Keratinocyte (primary cell): ENCODE measurements around the gene CTU1. TPM values are rescaled to one million over a fixed set of nuclear protein-coding genes. Genes with fewer than 3 reads are reported as not detected.

ENCODE experiments used
- DNase-seq: peaks from one replicate; pipeline ENCODE4 v3.0.0-alpha.2; 2011; ENCODE audit warnings: low read depth, missing footprints, low spot score
- FAIRE-seq: peaks from 2 replicates; lab custom pipeline; 2011; peaks lifted over from hg19 to GRCh38; lab: Jason Lieb, UNC
- H2AFZ ChIP-seq: 2 replicates; pipeline ENCODE4 v1.6.0; 2012; ENCODE audit warnings: low read length, control low read depth, inconsistent platforms; ENCODE audit not compliant: control insufficient read depth
- H3K27ac ChIP-seq: 2 replicates; pipeline ENCODE4 v1.5.1; 2011; ENCODE audit warnings: low read length; ENCODE audit not compliant: control insufficient read depth, insufficient read depth
- H3K27me3 ChIP-seq: 3 replicates; pipeline ENCODE4 v1.6.0; 2011; ENCODE audit warnings: low read length; ENCODE audit not compliant: control insufficient read depth, insufficient read depth; ENCODE audit errors: extremely low read depth
- H3K36me3 ChIP-seq, 2 experiments: 2 replicates in 1 of 2; 3 replicates in 1 of 2; pipeline ENCODE4 v1.5.1; 2011; ENCODE audit warnings: low read length in 2 of 2, mild to moderate bottlenecking in 1 of 2; ENCODE audit not compliant: control insufficient read depth in 2 of 2, insufficient read depth in 2 of 2; ENCODE audit errors: extremely low read depth in 1 of 2
- H3K4me1 ChIP-seq: 3 replicates; pipeline ENCODE4 v1.5.1; 2011; ENCODE audit warnings: low read length; ENCODE audit not compliant: control insufficient read depth, insufficient read depth; ENCODE audit errors: extremely low read depth
- H3K4me2 ChIP-seq: 3 replicates; pipeline ENCODE4 v1.6.0; 2011; ENCODE audit warnings: low read depth, low read length; ENCODE audit not compliant: control insufficient read depth, insufficient read depth; ENCODE audit errors: extremely low read depth
- H3K4me3 ChIP-seq, 3 experiments: fragments of 200-600 bp in 1 of 3; sonication (generic) in 1 of 3; 2 replicates in 2 of 3; 3 replicates in 1 of 3; pipeline ENCODE4 v1.5.1; 2011 to 2016; ENCODE audit warnings: low read length in 3 of 3, mild to moderate bottlenecking in 3 of 3, control low read depth in 2 of 3, inconsistent platforms in 1 of 3, low read depth in 1 of 3, mixed read lengths in 1 of 3, mixed run types in 1 of 3, moderate library complexity in 1 of 3; ENCODE audit not compliant: control insufficient read depth in 2 of 3, insufficient read depth in 2 of 3; ENCODE audit errors: extremely low read depth in 1 of 3
- H3K79me2 ChIP-seq: 2 replicates; pipeline ENCODE4 v1.6.0; 2012; ENCODE audit warnings: low read length; ENCODE audit not compliant: control insufficient read depth, insufficient read depth
- H3K9ac ChIP-seq: 3 replicates; pipeline ENCODE4 v1.6.0; 2011; ENCODE audit warnings: low read length; ENCODE audit not compliant: control insufficient read depth, insufficient read depth; ENCODE audit errors: extremely low read depth
- H3K9me1 ChIP-seq: 3 replicates; pipeline ENCODE4 v1.6.0; 2011; ENCODE audit warnings: low read length; ENCODE audit not compliant: control insufficient read depth, insufficient read depth; ENCODE audit errors: extremely low read depth
- H3K9me3 ChIP-seq: 2 replicates; pipeline ENCODE4 v1.5.1; 2012; ENCODE audit warnings: low read depth, low read length; ENCODE audit not compliant: control insufficient read depth
- H4K20me1 ChIP-seq: 3 replicates; pipeline ENCODE4 v1.6.0; 2011; ENCODE audit warnings: low read length; ENCODE audit not compliant: control insufficient read depth, insufficient read depth; ENCODE audit errors: extremely low read depth
- EZH2 ChIP-seq: IDR thresholded peaks from one replicate; pipeline ENCODE4 v1.6.1; 2012; ENCODE audit warnings: inconsistent platforms, mild to moderate bottlenecking, low read length, moderate library complexity
- dilution Hi-C: fragments of 300-500 bp; cut with MboI; formaldehyde crosslinking; loops from one replicate; pipeline ENCODE4 v1.7.0; 2020; ENCODE audit warnings: low sequenced_read_pairs; ENCODE audit not compliant: extremely low pct_ligation_motif_present
- polyA plus RNA-seq, 5 experiments: library from polyadenylated mRNA; depleted of rRNA in 3 of 5; stranded (reverse) in 3 of 5; stranded (forward) in 1 of 5; unstranded in 1 of 5; fragments of >200 nt; gene quantifications; 1 replicate in 1 of 5; 2 replicates in 3 of 5; 3 replicates in 1 of 5; pipeline versions ENCODE4 v1.2.1 to v1.2.3, GENCODE V29; 2011 to 2012; ENCODE audit warnings: missing spikeins in 2 of 5, low read depth in 1 of 5, low replicate concordance in 1 of 5
- TF ChIP-seq, protein P1 (sequence below), 3 experiments: IDR thresholded peaks in 1 of 3; conservative IDR thresholded peaks in 1 of 3; optimal IDR thresholded peaks in 1 of 3; 2 replicates in 2 of 3; 3 replicates in 1 of 3; pipeline versions ENCODE3 to v1.5.1; 2011; ENCODE audit warnings: low read length in 3 of 3, mild to moderate bottlenecking in 3 of 3, moderate library complexity in 2 of 3, control low read depth in 1 of 3, inconsistent platforms in 1 of 3; ENCODE audit not compliant: insufficient read depth in 2 of 3; ENCODE audit errors: extremely low read depth in 1 of 3

CTU1 gene
- polyA plus RNA-seq, 1 donor (not counting 4 experiments of a cell fraction or from before 2014, with no cell fraction given): 1.9 TPM

DNA sequence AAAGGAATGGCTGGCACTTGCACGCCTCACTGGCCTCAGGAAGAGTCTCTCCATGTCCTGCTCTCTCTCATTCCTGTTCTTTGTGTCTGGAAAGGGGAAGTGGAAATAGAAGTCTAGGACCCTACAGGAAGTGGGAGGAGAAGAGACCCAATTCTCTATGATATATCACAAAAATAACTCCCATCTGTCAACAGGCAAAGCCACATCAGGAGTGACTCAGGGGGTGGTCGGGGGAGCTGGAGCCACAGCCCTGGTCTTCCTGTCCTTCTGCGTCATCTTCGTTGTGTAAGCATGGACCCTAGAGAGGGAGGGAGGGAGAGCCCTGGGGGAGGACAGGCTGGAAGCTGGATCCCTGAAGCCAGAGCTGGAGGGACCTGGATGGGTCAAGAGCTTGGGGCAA, 19.5 kb upstream of the CTU1 start:
- DNase-seq (no peak), FAIRE-seq (no peak)
- no peak overlapping the region for H3K4me2 ChIP-seq
- no peaks in the 10 kb centered on the region for H3K79me2 ChIP-seq
- H3K4me3 ChIP-seq: no peak overlapping the region
- H4K20me1 ChIP-seq: no peaks in the 10 kb centered on the region
- dilution Hi-C loops: no loop called here
- no peaks in the 10 kb centered on the region for H3K36me3 ChIP-seq
- H2AFZ ChIP-seq: no peak overlapping the region
- H3K27me3 ChIP-seq: no peaks in the 10 kb centered on the region
- no peak overlapping the region for H3K27ac ChIP-seq
- no peak overlapping the region for H3K9ac ChIP-seq
- H3K9me3 ChIP-seq: no peaks in the 10 kb centered on the region
- H3K4me1 ChIP-seq: no peaks in the 10 kb centered on the region
- H3K9me1 ChIP-seq: no peaks in the 10 kb centered on the region
- no peak for TF ChIP-seq EZH2
- TF ChIP-seq, protein P1, sequence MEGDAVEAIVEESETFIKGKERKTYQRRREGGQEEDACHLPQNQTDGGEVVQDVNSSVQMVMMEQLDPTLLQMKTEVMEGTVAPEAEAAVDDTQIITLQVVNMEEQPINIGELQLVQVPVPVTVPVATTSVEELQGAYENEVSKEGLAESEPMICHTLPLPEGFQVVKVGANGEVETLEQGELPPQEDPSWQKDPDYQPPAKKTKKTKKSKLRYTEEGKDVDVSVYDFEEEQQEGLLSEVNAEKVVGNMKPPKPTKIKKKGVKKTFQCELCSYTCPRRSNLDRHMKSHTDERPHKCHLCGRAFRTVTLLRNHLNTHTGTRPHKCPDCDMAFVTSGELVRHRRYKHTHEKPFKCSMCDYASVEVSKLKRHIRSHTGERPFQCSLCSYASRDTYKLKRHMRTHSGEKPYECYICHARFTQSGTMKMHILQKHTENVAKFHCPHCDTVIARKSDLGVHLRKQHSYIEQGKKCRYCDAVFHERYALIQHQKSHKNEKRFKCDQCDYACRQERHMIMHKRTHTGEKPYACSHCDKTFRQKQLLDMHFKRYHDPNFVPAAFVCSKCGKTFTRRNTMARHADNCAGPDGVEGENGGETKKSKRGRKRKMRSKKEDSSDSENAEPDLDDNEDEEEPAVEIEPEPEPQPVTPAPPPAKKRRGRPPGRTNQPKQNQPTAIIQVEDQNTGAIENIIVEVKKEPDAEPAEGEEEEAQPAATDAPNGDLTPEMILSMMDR (optimal IDR thresholded peaks at IDR 0.05 in 1 of 3, IDR thresholded peaks at IDR 0.05 in 1 of 3, conservative IDR thresholded peaks at IDR 0.05 in 1 of 3; ENCODE audit: extremely low read depth in 1 of 3, insufficient read depth in 2 of 3, low read length in 3 of 3): no peak

DNA sequence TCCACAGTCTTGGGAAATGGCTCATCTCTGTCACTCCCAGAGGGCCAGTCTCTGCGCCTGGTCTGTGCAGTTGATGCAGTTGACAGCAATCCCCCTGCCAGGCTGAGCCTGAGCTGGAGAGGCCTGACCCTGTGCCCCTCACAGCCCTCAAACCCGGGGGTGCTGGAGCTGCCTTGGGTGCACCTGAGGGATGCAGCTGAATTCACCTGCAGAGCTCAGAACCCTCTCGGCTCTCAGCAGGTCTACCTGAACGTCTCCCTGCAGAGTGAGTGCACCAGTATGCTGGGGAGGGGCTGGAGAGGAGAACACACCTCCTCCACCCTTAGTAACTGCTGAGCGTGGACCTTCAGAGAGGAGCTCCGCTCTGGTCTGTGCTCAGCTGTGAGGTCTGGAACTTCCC, 18.8 kb upstream of the CTU1 start:
- dilution Hi-C loops: no loop called here
- Histone ChIP-seq H3K27ac (no peak overlapping the region), H3K9me1 (no peaks in the 10 kb centered on the region), H3K36me3 (no peaks in the 10 kb centered on the region), H2AFZ (no peak overlapping the region), H3K79me2 (no peaks in the 10 kb centered on the region), H3K9me3 (no peaks in the 10 kb centered on the region), H3K4me1 (no peaks in the 10 kb centered on the region), H4K20me1 (no peaks in the 10 kb centered on the region), H3K4me2 (no peak overlapping the region), H3K27me3 (no peaks in the 10 kb centered on the region), H3K9ac (no peak overlapping the region), H3K4me3 (no peak overlapping the region)
- no peak for FAIRE-seq
- TF ChIP-seq EZH2: no peak
- TF ChIP-seq, protein P1 (optimal IDR thresholded peaks at IDR 0.05 in 1 of 3, IDR thresholded peaks at IDR 0.05 in 1 of 3, conservative IDR thresholded peaks at IDR 0.05 in 1 of 3; ENCODE audit: extremely low read depth in 1 of 3, insufficient read depth in 2 of 3, low read length in 3 of 3): no peak
- no peak for DNase-seq
